GM18520 (cell line): ENCODE measurements around the gene MMAB.

Experiments used
- ATAC-seq: cut with Tn5 transposase; IDR thresholded peaks from one replicate; pipeline ENCODE4 v1.9.1; 2021; ENCODE audit not compliant: unreplicated experiment

Gene MMAB

DNA sequence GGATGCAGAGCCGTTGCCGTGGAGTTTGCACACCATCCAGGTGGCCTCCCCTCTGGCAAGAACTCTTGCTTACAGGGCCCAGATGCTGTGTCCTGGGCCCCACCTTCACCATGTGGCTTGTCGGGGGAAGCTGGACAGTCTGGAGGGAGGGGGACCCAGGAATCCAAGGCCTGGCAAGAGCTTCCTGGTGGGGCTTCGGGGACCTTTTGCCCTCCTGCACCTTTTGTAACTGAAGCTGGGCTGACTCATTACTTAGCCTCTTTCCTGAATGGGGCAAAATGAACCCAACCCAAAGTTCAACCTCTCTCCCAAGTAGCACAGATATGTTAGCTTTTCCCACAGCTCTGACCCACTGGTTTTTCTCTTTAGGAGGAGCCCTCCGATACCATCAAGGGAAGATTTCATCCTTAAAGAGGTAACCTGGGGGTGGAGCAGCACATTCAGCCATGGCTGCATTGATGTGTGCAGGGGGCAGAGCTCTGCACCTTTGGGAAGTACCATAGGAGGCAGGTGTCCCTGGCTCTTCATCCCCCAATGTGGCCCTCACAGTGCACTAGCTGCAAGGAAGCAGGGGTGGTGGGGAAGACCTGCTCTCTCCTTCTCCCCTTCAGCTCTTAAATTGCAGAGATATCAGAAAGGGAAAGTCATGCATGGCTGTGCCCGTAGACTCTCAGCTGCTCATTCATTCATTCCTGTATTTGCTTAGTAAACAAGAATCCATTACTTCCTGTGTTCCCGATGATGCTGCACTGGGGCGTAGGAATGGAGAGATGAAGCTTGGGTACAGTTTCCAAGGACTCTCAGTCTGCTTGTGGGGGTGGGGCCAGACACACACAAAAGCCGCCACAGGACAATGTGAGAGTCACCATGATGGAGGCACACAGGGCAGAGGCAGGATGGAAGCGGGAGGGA lies 13.3 kb upstream of the MMAB start:
- ATAC-seq = no peak

- ATAC-seq = no peak
Measured at GRCh38 chr12:109583733-109584132, 10.4 kb upstream of the MMAB start.

DNA sequence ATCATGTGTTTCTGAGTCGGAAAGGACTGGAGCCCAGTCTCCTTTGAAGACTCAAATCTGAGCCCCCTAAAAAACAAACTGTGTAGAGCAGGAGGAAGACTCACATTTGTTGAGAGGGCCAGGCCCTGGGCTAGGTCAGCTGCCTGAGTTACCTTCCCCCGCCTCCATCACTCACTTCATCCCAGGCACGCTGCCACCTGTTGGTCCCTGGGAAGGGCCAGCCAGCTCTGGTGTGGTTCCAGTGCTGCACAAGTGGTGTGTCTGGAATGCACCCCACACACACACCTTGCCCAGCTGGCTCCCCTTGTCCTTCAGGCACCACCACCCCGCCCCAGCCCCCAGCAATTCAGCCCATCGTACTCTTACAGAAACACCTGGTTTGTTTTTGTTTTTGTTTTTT lies 9.3 kb upstream of the MMAB start:
- no peak for ATAC-seq

GRCh38 chr12:109581856-109582255 lies 8.6 kb upstream of the MMAB start:
- no peak for ATAC-seq

DNA sequence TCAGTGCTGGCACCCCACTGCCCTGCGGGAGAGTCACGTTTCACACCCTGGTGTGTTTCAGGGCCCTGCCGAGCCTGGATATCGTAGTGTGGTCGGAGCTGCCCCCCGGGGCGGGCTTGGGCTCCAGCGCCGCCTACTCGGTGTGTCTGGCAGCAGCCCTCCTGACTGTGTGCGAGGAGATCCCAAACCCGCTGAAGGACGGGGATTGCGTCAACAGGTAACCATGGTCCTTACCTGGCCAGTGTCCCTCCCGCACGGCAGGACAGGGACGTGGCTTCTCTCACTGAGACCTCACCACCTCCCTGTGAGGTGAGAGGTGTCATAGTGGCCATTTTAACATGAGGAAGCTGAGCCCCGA lies 8.0 kb upstream of the MMAB start:
- no peak for ATAC-seq

- ATAC-seq = no peak
Measured at GRCh38 chr12:109580684-109581333, 7.5 kb upstream of the MMAB start.

DNA sequence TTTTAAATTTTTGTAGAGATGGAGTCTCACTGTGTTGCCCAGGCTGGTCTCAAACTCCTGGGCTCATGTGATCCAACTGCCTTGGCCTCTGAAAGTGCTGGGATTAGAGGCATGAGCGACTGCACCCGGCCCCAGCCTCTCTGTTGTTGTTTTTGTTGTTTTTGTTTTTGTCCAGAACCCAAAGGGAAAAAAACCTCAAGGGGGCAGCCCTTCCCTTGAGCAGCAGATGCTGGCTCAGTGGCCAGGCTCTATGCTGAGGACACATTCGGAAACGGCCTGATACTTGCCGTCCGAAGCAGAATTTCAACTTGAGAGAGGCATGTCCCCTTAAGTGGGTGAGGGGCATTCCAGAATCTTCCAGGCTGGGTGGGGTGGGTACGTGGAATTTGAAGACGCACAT lies 7.0 kb upstream of the MMAB start:
- ATAC-seq = no peak

DNA sequence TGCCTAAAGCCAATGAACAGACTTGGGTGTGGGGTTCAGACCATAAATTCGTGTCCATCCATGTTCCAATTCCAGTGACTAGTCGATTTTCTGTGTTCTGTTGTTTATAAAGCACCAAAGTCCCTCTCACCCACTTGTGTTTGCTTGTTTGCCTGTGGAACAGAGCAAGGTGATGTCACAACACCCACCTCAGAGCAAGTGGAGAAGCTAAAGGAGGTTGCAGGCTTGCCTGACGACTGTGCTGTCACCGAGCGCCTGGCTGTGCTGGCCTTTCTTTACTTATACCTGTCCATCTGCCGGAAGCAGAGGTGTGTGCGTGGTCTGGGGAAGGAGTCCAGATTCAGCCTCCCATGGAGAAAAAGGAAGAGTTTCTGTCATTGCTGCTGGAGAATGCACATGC lies 6.3 kb upstream of the MMAB start:
- no peak for ATAC-seq

GRCh38 chr12:109578330-109578927 lies 5.1 kb upstream of the MMAB start:
- no peak for ATAC-seq

DNA sequence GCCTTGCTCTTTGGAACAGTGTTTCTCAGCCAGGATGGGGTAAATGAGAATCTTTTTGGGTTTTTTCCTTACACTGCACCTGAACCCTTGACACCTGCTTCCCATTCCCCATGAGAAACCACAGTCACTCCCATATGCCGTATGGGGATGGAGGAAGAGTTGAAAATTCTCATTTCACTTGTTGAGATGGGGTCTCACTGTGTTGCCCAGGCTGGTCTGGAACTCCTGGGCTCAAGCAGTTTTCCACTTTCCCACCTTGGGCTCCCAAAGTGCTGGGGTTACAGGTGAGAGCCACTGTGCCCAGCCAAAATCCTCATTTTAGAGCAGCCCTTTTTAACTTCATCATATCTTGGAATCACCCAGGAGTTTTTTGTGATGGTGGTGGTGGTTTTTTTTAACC lies 4.0 kb upstream of the MMAB start:
- no peak for ATAC-seq

GRCh38 chr12:109575683-109576082 lies 2.4 kb upstream of the MMAB start:
- no peak for ATAC-seq

DNA sequence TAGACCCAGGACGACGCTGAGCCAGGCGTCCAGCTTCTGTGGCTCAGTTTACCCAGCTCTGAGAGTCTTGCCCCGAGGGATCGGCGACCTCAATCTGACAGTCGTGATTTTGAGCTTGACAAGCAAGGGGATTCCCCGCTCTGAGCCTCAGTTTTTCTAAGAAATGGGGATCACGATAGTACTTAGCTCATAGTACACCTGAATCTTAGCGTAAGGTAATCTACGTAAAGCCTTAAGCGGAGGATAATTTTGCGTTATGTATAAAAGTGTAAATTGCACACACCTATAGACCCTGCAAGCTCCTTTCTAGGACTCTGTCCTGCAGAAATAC lies 575 bp upstream of the MMAB start:
- no peak for ATAC-seq

DNA sequence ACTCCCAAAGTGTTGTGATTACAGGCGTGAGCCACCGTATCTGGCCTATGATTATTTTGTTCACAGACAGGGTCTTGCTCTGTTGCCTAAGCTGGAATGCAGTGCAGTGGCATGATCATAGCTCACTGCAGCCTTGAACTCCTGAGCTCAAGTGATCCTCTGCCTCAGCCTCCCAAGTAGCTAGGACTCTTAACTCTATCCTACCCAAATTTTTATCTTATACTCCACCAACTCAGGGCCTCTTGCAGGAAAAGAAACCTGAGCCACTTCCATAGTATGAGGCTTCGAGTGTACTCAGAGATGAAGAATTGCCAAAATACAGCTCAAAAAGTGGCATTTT lies 828 bp downstream of the MMAB start:
- ATAC-seq = no peak

GRCh38 chr12:109571773-109572505 lies 1.4 kb downstream of the MMAB start:
- no peak for ATAC-seq

- no peak for ATAC-seq
Measured at GRCh38 chr12:109568486-109568885, 4.8 kb downstream of the MMAB start.

- no peak for ATAC-seq
Measured at GRCh38 chr12:109567967-109568366, 5.3 kb downstream of the MMAB start.

DNA sequence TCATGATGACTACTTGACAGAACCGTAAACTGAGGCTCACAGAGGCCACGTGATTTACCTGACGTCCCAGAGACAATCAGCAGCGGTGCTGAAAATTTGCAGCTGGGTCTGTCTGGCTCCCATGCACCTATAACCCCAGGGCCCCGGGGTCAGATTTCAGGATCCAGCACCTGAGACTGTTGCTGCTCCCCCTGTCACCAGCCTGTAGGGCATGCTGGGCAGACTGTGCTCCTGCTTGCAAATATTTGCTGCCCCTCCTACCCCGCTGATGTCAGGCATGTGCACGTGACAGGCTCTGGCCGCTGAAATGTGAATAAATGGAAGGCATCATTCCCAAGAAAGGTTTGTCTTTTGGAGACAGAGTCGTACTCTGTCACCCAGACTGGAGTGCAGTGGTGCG lies 6.0 kb downstream of the MMAB start:
- ATAC-seq = no peak

DNA sequence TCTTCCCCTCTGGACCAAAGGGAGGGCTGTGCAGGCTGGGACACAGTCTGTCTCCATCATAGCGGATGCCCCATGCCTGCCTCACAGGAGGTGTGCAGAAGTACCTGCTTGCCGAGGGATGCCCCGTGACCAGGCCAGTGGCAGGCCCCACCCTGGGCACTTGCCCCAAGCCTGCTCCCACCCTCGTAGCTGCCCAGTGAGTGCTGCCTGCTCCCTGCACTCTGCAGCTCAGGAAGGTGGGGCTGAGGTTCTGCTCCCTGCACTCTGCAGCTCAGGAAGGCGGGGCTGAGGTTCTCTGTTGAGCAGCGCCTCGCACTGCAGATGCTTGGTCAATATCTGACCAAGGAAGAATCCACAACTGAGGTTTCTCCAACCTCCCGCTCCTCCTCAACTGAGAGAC lies 6.9 kb downstream of the MMAB start:
- ATAC-seq = no peak

GRCh38 chr12:109563291-109564284 lies 9.7 kb downstream of the MMAB start:
- no peak for ATAC-seq

DNA sequence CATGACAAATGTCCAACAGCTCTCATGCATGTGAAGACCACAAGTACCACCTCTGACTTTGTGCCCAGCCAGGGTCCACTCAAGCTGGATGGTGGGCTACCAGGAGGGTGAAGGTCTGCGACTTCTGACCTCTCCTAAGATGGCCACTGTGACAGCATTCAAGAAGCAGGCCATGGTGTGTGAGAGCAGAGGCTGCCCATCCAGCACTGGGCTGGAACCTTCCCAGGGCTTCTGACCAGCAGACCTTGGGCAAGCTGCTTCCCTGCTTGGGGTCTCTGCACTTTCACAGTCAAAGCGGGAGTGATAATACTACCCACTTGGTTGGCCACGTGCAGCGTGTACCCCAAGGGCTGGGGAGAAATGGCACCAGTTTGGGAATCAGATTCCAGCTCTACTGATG lies 10.4 kb downstream of the MMAB start:
- no peak for ATAC-seq

DNA sequence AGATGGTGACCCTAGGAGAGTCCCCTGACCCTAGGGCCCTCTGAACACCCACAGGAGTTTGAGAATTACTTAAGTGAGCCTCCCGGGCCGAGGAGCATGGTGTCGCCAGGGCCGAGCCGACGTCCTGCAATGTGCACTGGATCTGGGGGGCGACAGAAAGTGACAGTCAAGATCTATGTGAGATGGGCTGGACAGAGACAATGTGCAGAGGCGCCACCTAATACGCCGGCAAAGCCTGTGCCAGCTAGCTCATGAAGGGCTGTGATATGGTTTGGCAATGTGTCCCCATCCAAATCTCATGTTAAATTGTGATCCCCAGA lies 11.6 kb downstream of the MMAB start:
- ATAC-seq = no peak
